HG03457 (cell line): ENCODE measurements around the gene CRYGA.
"Not testable (repeated sequence)": the region's sequence is repeated elsewhere in the genome, so short reads cannot be mapped to it uniquely, and the experiment has no call there.

Source experiments
- ATAC-seq: cut with Tn5 transposase; IDR thresholded peaks from one replicate; pipeline ENCODE4 v1.9.1; 2021; ENCODE audit warnings: moderate number of reproducible peaks; ENCODE audit not compliant: unreplicated experiment

Gene CRYGA

GRCh38 chr2:208172125-208172524 lies 8.7 kb upstream of the CRYGA start:
- no peak for ATAC-seq

GRCh38 chr2:208164951-208165755 lies 1.8 kb upstream of the CRYGA start:
- no peak for ATAC-seq

GRCh38 chr2:208156439-208156838 lies 7.0 kb downstream of the CRYGA start:
- ATAC-seq = no peak

- ATAC-seq = no peak
These were observed 10.2 kb downstream of the CRYGA start for GRCh38 chr2:208153156-208153555.

GRCh38 chr2:208150956-208151355 lies 12.4 kb downstream of the CRYGA start:
- ATAC-seq = no peak

DNA sequence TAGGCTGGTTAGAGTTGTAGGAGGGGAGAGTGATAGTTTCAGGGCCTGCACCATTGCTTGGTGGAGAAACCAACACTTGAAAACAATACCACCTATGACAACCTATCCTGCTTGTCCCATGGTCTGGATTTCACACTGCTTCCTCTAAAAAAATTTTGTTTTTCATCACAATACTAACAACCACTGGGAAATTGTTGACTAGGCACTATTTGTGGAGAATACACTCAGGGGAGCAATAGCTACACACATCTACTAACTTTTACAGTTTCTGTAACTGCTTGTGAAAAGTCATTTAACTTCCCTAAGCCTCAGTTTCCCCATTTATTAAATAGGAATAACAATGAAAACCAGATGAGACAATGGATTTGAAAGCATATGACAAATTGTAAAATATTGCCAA lies 13.3 kb downstream of the CRYGA start:
- no peak for ATAC-seq

DNA sequence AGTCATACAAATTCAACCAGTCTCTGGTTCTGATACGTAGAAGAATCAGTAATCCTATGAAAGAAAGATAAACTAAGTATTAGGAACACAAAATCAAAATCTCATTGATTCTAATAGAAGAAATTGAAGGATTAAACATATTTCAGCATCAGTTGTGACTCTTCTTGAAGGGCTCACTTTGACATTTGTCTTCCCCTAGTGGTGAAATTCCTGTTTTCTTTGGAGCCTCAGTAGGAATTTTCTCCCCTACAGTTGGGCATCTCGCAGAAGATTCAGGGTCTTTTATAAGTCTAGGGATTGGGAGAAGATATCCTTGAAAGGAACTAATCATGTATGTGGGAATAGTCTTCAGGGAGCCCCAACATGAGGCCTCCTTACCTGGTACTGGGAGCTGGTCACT lies 14.6 kb downstream of the CRYGA start:
- ATAC-seq = no peak

DNA sequence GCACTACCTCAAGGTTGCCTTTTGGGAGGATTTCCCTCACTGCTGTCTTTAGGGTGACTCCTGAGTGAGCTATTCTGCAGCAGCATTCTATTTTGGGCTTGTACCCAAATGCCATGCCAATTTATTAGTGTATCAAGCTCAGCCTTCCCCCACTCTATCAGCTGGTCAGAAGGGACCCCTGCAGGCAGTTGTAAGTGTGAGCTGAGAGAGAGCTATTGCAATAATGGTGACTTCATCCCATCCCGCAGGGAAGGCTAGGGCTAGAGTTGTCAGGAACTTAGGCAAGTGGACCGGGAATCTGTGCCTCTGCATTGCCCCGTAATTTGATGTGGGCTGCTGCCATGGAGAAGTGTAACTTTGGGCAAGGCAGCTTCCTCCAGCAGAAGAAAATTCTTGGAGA lies 15.6 kb downstream of the CRYGA start:
- ATAC-seq = no peak

GRCh38 chr2:208147008-208147407 lies 16.4 kb downstream of the CRYGA start:
- no peak for ATAC-seq

DNA sequence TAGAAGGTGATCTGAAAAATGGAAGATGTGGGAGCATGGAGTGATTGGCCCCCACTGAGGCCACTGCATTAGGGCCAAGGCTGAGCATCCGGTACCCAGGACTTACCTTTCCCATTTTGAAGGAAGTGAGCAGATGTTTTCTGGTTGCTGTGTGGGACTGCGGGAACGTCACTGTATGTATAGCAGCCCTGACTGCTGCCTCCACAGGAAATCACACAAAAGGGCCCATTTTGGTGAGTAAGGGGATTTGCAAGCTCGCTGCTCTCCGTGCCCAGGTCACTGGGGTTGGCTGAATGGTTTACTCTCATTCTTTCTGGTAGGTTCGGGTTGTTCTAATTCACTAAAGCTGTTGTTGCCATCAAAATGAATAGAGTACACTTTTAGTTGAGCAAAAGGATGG lies 17.4 kb downstream of the CRYGA start, which contains the start of gene CRYGB:
Gene CRYGB, minus strand, starts transcription at position 153 of the 400 bp plus-strand sequence. Its CDS starts 38 bp downstream, at position 115.
- ATAC-seq = no peak

GRCh38 chr2:208142925-208143799 lies 20.2 kb downstream of the CRYGA start:
- no peak for ATAC-seq

DNA sequence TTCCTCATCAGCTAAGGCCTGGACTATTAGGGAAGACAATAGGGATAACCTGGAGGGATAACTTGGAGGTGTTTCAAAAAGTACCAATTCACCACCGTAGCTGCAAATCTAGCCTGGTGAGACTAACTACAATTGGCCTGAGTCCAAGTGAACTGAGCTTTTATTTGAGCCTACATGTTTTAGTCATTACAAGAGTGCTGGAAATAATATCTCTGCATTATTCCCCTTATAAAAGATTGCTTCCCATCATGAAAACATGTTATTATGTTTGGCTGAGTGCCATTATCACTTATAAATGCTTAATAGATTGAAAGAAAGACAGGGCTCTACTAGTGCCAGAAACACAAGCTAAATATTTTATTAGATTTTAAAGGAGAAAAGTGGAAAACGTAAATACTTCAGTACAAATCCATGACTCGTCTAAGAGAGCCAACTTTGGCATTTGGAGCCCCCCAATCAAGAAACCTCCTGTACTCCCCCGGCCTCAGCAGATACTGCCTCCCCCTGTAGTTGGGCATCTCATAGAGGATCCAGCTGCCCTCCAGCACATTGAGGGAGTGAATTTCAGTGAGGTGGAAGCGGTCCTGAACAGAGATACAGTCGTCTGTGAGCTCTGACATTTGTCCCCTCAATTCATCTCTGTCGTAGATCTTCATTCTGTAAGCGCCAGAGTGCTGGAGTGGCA lies 21.0 kb downstream of the CRYGA start:
- ATAC-seq = no peak

GRCh38 chr2:208139447-208139846 lies 23.9 kb downstream of the CRYGA start:
- no peak for ATAC-seq

- ATAC-seq = not testable (repeated sequence)
These were observed 25.1 kb downstream of the CRYGA start for GRCh38 chr2:208138334-208138733.

- ATAC-seq = no peak
These were observed 26.7 kb downstream of the CRYGA start for GRCh38 chr2:208136716-208137094.

DNA sequence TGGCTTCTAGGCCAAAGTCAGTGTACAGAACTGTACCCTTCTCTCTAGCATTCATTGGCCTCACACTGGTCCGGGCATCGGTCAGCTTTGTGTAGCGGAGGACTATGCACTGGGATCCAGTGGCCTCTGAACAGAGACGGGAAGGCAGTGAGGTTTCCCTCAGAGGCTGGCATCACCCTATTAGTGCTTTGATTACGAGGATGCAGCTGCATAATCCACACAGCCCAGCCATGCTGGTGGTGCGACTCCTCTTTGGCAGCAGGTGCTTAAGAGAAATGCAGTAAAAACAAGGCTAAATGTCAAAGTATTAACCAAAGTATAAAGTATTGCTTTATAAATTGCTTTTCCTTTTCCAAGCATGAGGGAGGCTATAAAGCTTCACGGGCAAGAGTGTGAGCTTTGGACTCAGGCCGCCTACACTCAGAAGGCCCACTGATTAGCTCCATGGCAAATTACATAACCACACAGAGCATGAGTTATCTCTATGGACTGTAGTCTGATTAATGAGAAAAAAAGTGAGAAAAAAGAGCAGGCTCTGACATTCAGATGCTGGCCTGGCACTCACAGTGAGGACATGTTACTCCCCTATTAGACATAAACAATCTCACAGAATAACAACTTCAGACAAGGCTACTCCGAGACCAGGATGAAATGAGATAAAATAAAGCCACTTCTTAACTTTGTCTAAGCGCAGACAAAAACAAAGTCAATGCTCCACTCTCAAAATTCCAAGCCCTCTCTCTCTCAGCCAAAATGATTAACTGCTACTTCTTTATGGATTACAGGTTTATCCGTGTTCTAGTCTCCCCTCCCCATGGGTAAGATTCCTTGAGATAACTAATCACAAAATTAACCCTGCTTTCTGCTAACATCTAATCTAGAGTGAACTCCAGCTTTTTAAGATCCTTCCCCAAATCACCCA lies 27.3 kb downstream of the CRYGA start:
- ATAC-seq = no peak

- no peak for ATAC-seq
These were observed 28.3 kb downstream of the CRYGA start for GRCh38 chr2:208134928-208135586.

GRCh38 chr2:208130712-208131110 lies 32.7 kb downstream of the CRYGA start:
- ATAC-seq = no peak

GRCh38 chr2:208129744-208130711 lies 33.4 kb downstream of the CRYGA start, which contains the start of gene CRYGC:
Gene CRYGC (minus strand): TSS chr2:208129828. CDS start chr2:208129792, 36 bp downstream.
- no peak for ATAC-seq
